Tibial artery (tissue), 4 donors: Measurements from ENCODE around the gene TDO2.
"Not testable (repeated sequence)": the region's sequence is repeated elsewhere in the genome, so short reads cannot be mapped to it uniquely, and the experiment has no call there.

Source experiments
- DNase-seq, 2 donors: peaks; one replicate each; pipeline ENCODE4 v3.0.0-alpha.2; 2019
- H3K27ac ChIP-seq, 2 donors: fragments of 200-600 bp; sonication (generic) in 1 of 2; 1 replicate in 1 of 2; 2 replicates in 1 of 2; pipeline ENCODE4 v1.5.1; 2018 to 2019; ENCODE audit warnings: mild to moderate bottlenecking in 1 of 2
- H3K27me3 ChIP-seq, 2 donors: fragments of 200-600 bp; sonication (generic) in 1 of 2; one replicate each; pipeline versions ENCODE4 v1.5.1 to v1.6.0; 2016 to 2019
- H3K36me3 ChIP-seq, 3 donors: fragments of 200-600 bp; sonication (generic) in 2 of 3; one replicate each; pipeline ENCODE4 v1.5.1; 2016 to 2019; ENCODE audit warnings: mild to moderate bottlenecking in 2 of 3
- H3K4me1 ChIP-seq, 4 donors: fragments of 200-600 bp; sonication (generic) in 2 of 4; 1 replicate in 3 of 4; 2 replicates in 1 of 4; pipeline ENCODE4 v1.5.1; 2016 to 2019
- H3K4me3 ChIP-seq, 2 donors: fragments of 200-600 bp; sonication (generic) in 1 of 2; 1 replicate in 1 of 2; 2 replicates in 1 of 2; pipeline ENCODE4 v1.5.1; 2018 to 2019; ENCODE audit warnings: mild to moderate bottlenecking in 2 of 2
- H3K9me3 ChIP-seq, 3 donors: fragments of 200-600 bp; sonication (generic) in 1 of 3; one replicate each; pipeline ENCODE4 v1.5.1; 2016 to 2019
- CTCF ChIP-seq, 2 experiments: fragments of 200-600 bp in 1 of 2; fragments of 450-650 bp in 1 of 2; IDR thresholded peaks; one replicate each; pipeline ENCODE4 v1.5.1; 2017 to 2019; ENCODE audit warnings: antibody characterized with exemption in 2 of 2, mild to moderate bottlenecking in 1 of 2, moderate library complexity in 1 of 2
- intact Hi-C: fragments of 100-400 bp; cut with DNase I; formaldehyde crosslinking; loops from one replicate; pipeline ENCODE4 v1.15.0; 2023; ENCODE audit warnings: low total_unique reads

Gene TDO2

GRCh38 chr4:155921597-155921996 is 18.1 kb downstream of the TDO2 start:
- no peak for TF ChIP-seq CTCF (IDR thresholded peaks at IDR 0.05)
- Histone ChIP-seq H3K9me3 (no peaks in the 10 kb centered on the region), H3K27ac (no peak overlapping the region), H3K27me3 (no peaks in the 10 kb centered on the region), H3K4me3 (no peak overlapping the region), H3K4me1 (no peaks in the 10 kb centered on the region), H3K36me3 (peaks cover under 1 to 7% (median 7%) of the 10 kb centered on the region in 3 donors)
- intact Hi-C loops = no loop called here
- DNase-seq = no peak

GRCh38 chr4:155924637-155925036 is 21.1 kb downstream of the TDO2 start:
- peaks cover 18 to 26% (median 21%) of the 10 kb centered on the region in 3 donors for H3K36me3 ChIP-seq
- no peaks in the 10 kb centered on the region for H3K4me1 ChIP-seq
- H3K27ac ChIP-seq = no peak overlapping the region
- H3K27me3 ChIP-seq = no peaks in the 10 kb centered on the region
- DNase-seq = no peak
- intact Hi-C loops = no loop called here
- TF ChIP-seq CTCF (IDR thresholded peaks at IDR 0.05) = no peak
- no peak overlapping the region for H3K4me3 ChIP-seq
- H3K9me3 ChIP-seq = no peaks in the 10 kb centered on the region

GRCh38 chr4:155929833-155930232 is 26.3 kb downstream of the TDO2 start:
- TF ChIP-seq CTCF (IDR thresholded peaks at IDR 0.05) = no peak
- no peak for DNase-seq
- intact Hi-C loops = no loop called here
- Histone ChIP-seq H3K4me3 (no peak overlapping the region), H3K36me3 (peaks cover 24 to 48% (median 27%) of the 10 kb centered on the region in 3 donors), H3K27me3 (no peaks in the 10 kb centered on the region), H3K27ac (no peak overlapping the region), H3K4me1 (no peaks in the 10 kb centered on the region), H3K9me3 (no peaks in the 10 kb centered on the region)

GRCh38 chr4:155930330-155930729 is 26.8 kb downstream of the TDO2 start:
- no peak for DNase-seq
- H3K27ac ChIP-seq = no peak overlapping the region
- peaks cover 21 to 52% (median 22%) of the 10 kb centered on the region in 3 donors for H3K36me3 ChIP-seq
- H3K4me1 ChIP-seq = no peaks in the 10 kb centered on the region
- no peak overlapping the region for H3K4me3 ChIP-seq
- intact Hi-C loops = no loop called here
- TF ChIP-seq CTCF (IDR thresholded peaks at IDR 0.05) = no peak
- no peaks in the 10 kb centered on the region for H3K27me3 ChIP-seq
- H3K9me3 ChIP-seq = no peaks in the 10 kb centered on the region

GRCh38 chr4:155931634-155932033 is 28.1 kb downstream of the TDO2 start:
- intact Hi-C loops = no loop called here
- Histone ChIP-seq H3K36me3 (peaks cover 20 to 55% (median 22%) of the 10 kb centered on the region in 3 donors), H3K27me3 (no peaks in the 10 kb centered on the region), H3K4me1 (no peaks in the 10 kb centered on the region), H3K9me3 (no peaks in the 10 kb centered on the region), H3K27ac (no peak overlapping the region), H3K4me3 (no peak overlapping the region)
- no peak for TF ChIP-seq CTCF (IDR thresholded peaks at IDR 0.05)
- DNase-seq = no peak

GRCh38 chr4:155934634-155935033 is 31.1 kb downstream of the TDO2 start:
- intact Hi-C loops, H3K27ac ChIP-seq, H3K9me3 ChIP-seq, H3K4me1 ChIP-seq, DNase-seq, H3K27me3 ChIP-seq, H3K4me3 ChIP-seq: not testable (repeated sequence)
- H3K36me3 ChIP-seq = peaks cover 19 to 51% (median 21%) of the 10 kb centered on the region in 3 donors
